ENCODE data around the gene SH3GLB1.

SH3GLB1 gene

GRCh38 chr1:86733340-86733739 lies 29.0 kb downstream of the SH3GLB1 start:
- DNase-seq (ENCODE audit: low read depth), result no peak

GRCh38 chr1:86739648-86740509 lies 35.5 kb downstream of the SH3GLB1 start:
- no peak for DNase-seq (ENCODE audit: low read depth)

- peak; percentile 42 for DNase-seq (ENCODE audit: low read depth)
Observed at GRCh38 chr1:86741947-86742572, 37.7 kb downstream of the SH3GLB1 start.

- peak; percentile 46 for DNase-seq (ENCODE audit: low read depth)
Observed at GRCh38 chr1:86747304-86747703, 42.9 kb downstream of the SH3GLB1 start.

- peak; percentile 80 for DNase-seq (ENCODE audit: low read depth)
Observed at GRCh38 chr1:86748622-86749373, 44.4 kb downstream of the SH3GLB1 start.

- DNase-seq (ENCODE audit: low read depth), result peak; percentile 69
Observed at GRCh38 chr1:86750076-86750475, 45.7 kb downstream of the SH3GLB1 start.

GRCh38 chr1:86750530-86750929 lies 46.2 kb downstream of the SH3GLB1 start:
- no peak for DNase-seq (ENCODE audit: low read depth)

- DNase-seq (ENCODE audit: low read depth), result no peak
Observed at GRCh38 chr1:86751923-86752322, 47.5 kb downstream of the SH3GLB1 start.

- DNase-seq (ENCODE audit: low read depth), result peak; percentile 23
Observed at GRCh38 chr1:86753700-86754099, 49.3 kb downstream of the SH3GLB1 start.

- DNase-seq (ENCODE audit: low read depth), result no peak
Observed at GRCh38 chr1:86754265-86754974, 50.0 kb downstream of the SH3GLB1 start.

GRCh38 chr1:86756062-86756406 lies 51.7 kb downstream of the SH3GLB1 start:
- no peak for DNase-seq (ENCODE audit: low read depth)

- DNase-seq (ENCODE audit: low read depth), result peak; percentile 97
Observed at GRCh38 chr1:86757272-86757984, 53.1 kb downstream of the SH3GLB1 start.

- DNase-seq (ENCODE audit: low read depth), result no peak
Observed at GRCh38 chr1:86758570-86758969, 54.2 kb downstream of the SH3GLB1 start.

- DNase-seq (ENCODE audit: low read depth), result no peak
Observed at GRCh38 chr1:86760199-86760598, 55.8 kb downstream of the SH3GLB1 start.

- DNase-seq (ENCODE audit: low read depth), result no peak
Observed at GRCh38 chr1:86762336-86762735, 58.0 kb downstream of the SH3GLB1 start.

GRCh38 chr1:86764523-86764922 lies 60.1 kb downstream of the SH3GLB1 start:
- DNase-seq (ENCODE audit: low read depth), result no peak

- DNase-seq (ENCODE audit: low read depth), result peak; percentile 94
Observed at GRCh38 chr1:86765073-86765472, 60.7 kb downstream of the SH3GLB1 start.

GRCh38 chr1:86765674-86766073 lies 61.3 kb downstream of the SH3GLB1 start:
- DNase-seq (ENCODE audit: low read depth), result no peak

- no peak for DNase-seq (ENCODE audit: low read depth)
Observed at GRCh38 chr1:86768554-86768953, 64.2 kb downstream of the SH3GLB1 start.

GRCh38 chr1:86769065-86769464 lies 64.7 kb downstream of the SH3GLB1 start:
- no peak for DNase-seq (ENCODE audit: low read depth)

Data from amniotic epithelial cell (primary cell).